GM12878 (cell line): ENCODE results near the gene MRPL55. TPM values are rescaled to one million over a fixed set of nuclear protein-coding genes. Genes with fewer than 3 reads are reported as not detected.

Experiments
- ATAC-seq: fragments of 200-7000 bp; cut with Tn5 transposase; 3 replicates; pipeline ENCODE4 v1.9.1; 2020; ENCODE audit warnings: mild to moderate bottlenecking, moderate library complexity
- BruUV-seq: library from RNA; stranded (reverse); fragments of 400-500 nt; replicated peaks from 2 replicates; lab custom pipeline; 2021; lab: Mats Ljungman, UMichigan
- CTCF ChIA-PET: fragments of 300-600 bp; sonication (Branson Sonifier 250); formaldehyde crosslinking; extraction: SDS; loops from one replicate; lab custom pipeline; 2021; ENCODE audit warnings: inconsistent platforms; lab: Yijun Ruan, JAX
- POLR2A ChIA-PET: fragments of 350-600 bp; formaldehyde crosslinking; extraction: SDS; loops from one replicate; lab custom pipeline; 2021; ENCODE audit warnings: inconsistent platforms; lab: Charles Lee
- RAD21 ChIA-PET: fragments of 300-600 bp; sonication (Branson Sonifier 250); formaldehyde crosslinking; loops from one replicate; lab custom pipeline; 2023; ENCODE audit warnings: antibody characterized with exemption; ENCODE audit not compliant: unreplicated experiment; lab: Charles Lee
- SMC1A ChIA-PET: fragments of 300-600 bp; sonication (Branson Sonifier 250); formaldehyde crosslinking; loops from one replicate; lab custom pipeline; 2023; ENCODE audit not compliant: unreplicated experiment, uncharacterized antibody; lab: Charles Lee
- DNase-seq: peaks from one replicate; pipeline ENCODE4 v3.0.0-alpha.2; 2011; ENCODE audit warnings: low read depth, low spot score
- FAIRE-seq: peaks from 3 replicates; lab custom pipeline; 2011; peaks lifted over from hg19 to GRCh38; lab: Jason Lieb, UNC
- H2AFZ ChIP-seq: 2 replicates; pipeline ENCODE4 v1.6.0; 2011; ENCODE audit warnings: low read depth, low read length, control low read depth; ENCODE audit not compliant: control insufficient read depth
- H3K27ac ChIP-seq: 2 replicates; pipeline ENCODE4 v1.5.1; 2011; ENCODE audit warnings: control low read depth; ENCODE audit not compliant: control insufficient read depth, insufficient read depth
- H3K27me3 ChIP-seq, 2 experiments: replicated peaks in 1 of 2; 2 replicates each; pipeline versions ENCODE4 v1.6.0 to v1.6.1; 2011; ENCODE audit warnings: low read length in 1 of 2; ENCODE audit not compliant: control insufficient read depth in 2 of 2, insufficient read depth in 2 of 2
- H3K36me3 ChIP-seq, 2 experiments: 2 replicates each; pipeline ENCODE4 v1.5.1; 2011; ENCODE audit warnings: low read length in 1 of 2; ENCODE audit not compliant: control insufficient read depth in 2 of 2, insufficient read depth in 2 of 2
- H3K4me1 ChIP-seq: 2 replicates; pipeline ENCODE4 v1.6.1; 2011; ENCODE audit warnings: mild to moderate bottlenecking, low read length, moderate library complexity, mixed read lengths; ENCODE audit not compliant: control insufficient read depth, insufficient read depth
- H3K4me2 ChIP-seq: 2 replicates; pipeline ENCODE4 v1.6.0; 2011; ENCODE audit warnings: control low read depth; ENCODE audit not compliant: control insufficient read depth, insufficient read depth
- H3K4me3 ChIP-seq: fragments of 200-600 bp; sonication (generic); 2 replicates; pipeline ENCODE4 v1.5.1; 2016
- H3K79me2 ChIP-seq: 2 replicates; pipeline ENCODE4 v1.6.0; 2011; ENCODE audit warnings: low read length; ENCODE audit not compliant: control insufficient read depth, insufficient read depth
- H3K9ac ChIP-seq: 2 replicates; pipeline ENCODE4 v1.8.0; 2011; ENCODE audit warnings: low read length, control low read depth, mixed read lengths; ENCODE audit not compliant: control insufficient read depth, insufficient read depth
- H3K9me3 ChIP-seq: replicated peaks from 3 replicates; pipeline ENCODE4 v1.5.1; 2011; ENCODE audit warnings: mild to moderate bottlenecking, low read length; ENCODE audit not compliant: control insufficient read depth, insufficient read depth
- H4K20me1 ChIP-seq: 2 replicates; pipeline ENCODE4 v1.6.0; 2011; ENCODE audit not compliant: control insufficient read depth, insufficient read depth
- BCLAF1 ChIP-seq: fragments of 450-650 bp; IDR thresholded peaks from 2 replicates; pipeline ENCODE4 v1.6.1; 2017; ENCODE audit warnings: antibody characterized with exemption, mild to moderate bottlenecking, moderate library complexity
- DPF2 ChIP-seq: fragments of 450-650 bp; IDR thresholded peaks from 2 replicates; pipeline ENCODE4 v1.6.1; 2017; ENCODE audit warnings: mild to moderate bottlenecking
- ELK1 ChIP-seq: IDR thresholded peaks from 2 replicates; pipeline ENCODE4 v1.6.1; 2012; ENCODE audit warnings: low read depth, low read length, improper control_type of control experiment
- IKZF1 ChIP-seq: fragments of 450-650 bp; conservative IDR thresholded peaks from 2 replicates; pipeline ENCODE4 v1.6.1; 2017; ENCODE audit warnings: antibody characterized with exemption, mild to moderate bottlenecking
- IRF5 ChIP-seq: fragments of 450-650 bp; IDR thresholded peaks from 2 replicates; pipeline ENCODE4 v1.6.1; 2017; ENCODE audit warnings: borderline replicate concordance
- MTA2 ChIP-seq: fragments of 450-650 bp; IDR thresholded peaks from 2 replicates; pipeline ENCODE4 v1.6.1; 2016; ENCODE audit warnings: low read depth, mild to moderate bottlenecking, moderate library complexity
- NKRF ChIP-seq: fragments of 450-650 bp; conservative IDR thresholded peaks from 2 replicates; pipeline ENCODE4 v1.6.1; 2017; ENCODE audit warnings: mild to moderate bottlenecking, moderate library complexity
- RB1 ChIP-seq: fragments of 450-650 bp; formaldehyde crosslinking; IDR thresholded peaks from 2 replicates; pipeline ENCODE4 v1.6.1; 2017; ENCODE audit warnings: mild to moderate bottlenecking, borderline replicate concordance
- SIN3A ChIP-seq: IDR thresholded peaks from 2 replicates; pipeline ENCODE4 v1.6.1; 2012; ENCODE audit warnings: low read depth, low read length, improper control_type of control experiment
- STAT1 ChIP-seq: fragments of 450-650 bp; conservative IDR thresholded peaks from 2 replicates; pipeline ENCODE4 v1.6.1; 2014; ENCODE audit warnings: antibody characterized with exemption, mild to moderate bottlenecking
- ZNF274 ChIP-seq: IDR thresholded peaks from one replicate; pipeline ENCODE4 v1.8.0; 2011; ENCODE audit not compliant: insufficient read length, insufficient read depth
- ZSCAN29 ChIP-seq: fragments of 450-650 bp; IDR thresholded peaks from 2 replicates; pipeline ENCODE4 v1.6.1; 2017; ENCODE audit warnings: mild to moderate bottlenecking, moderate library complexity
- WGBS: methylation state at CpG from one replicate; pipeline ENCODE4 v1.1.6; 2016; ENCODE audit warnings: low lambda C conversion rate; ENCODE audit not compliant: insufficient replicate concordance, insufficient coverage; ENCODE audit errors: missing lambda C conversion rate; 5-methylcytosine and 5-hydroxymethylcytosine counted together
- in situ Hi-C: fragments of 300-500 bp; cut with MboI; formaldehyde crosslinking; loops from 9 replicates; pipeline ENCODE4 v1.14.3; 2018; ENCODE audit warnings: mixed read lengths
- intact Hi-C: fragments of 100-400 bp; cut with micrococcal nuclease; formaldehyde crosslinking; loops from one replicate; pipeline ENCODE4 v1.14.2; 2022; ENCODE audit not compliant: unreplicated experiment
- polyA plus RNA-seq, 11 experiments: library from polyadenylated mRNA; depleted of rRNA in 4 of 11; unstranded in 6 of 11; stranded (reverse) in 5 of 11; fragments of >200 nt; fragmentation: Nextera tagmentation in 4 of 11; fragmentation: Illumina TruSeq in 1 of 11; extraction: Ambion mirVana in 4 of 11; extraction: Trizol in 1 of 11; gene quantifications; 1 replicate in 1 of 11; 2 replicates in 10 of 11; pipeline versions ENCODE4 v1.2.1 to v1.2.3, GENCODE V29; 2011 to 2016; ENCODE audit warnings: inconsistent platforms in 2 of 11, missing spikeins in 2 of 11, low read depth in 1 of 11
- total RNA-seq, 4 experiments: library from RNA; depleted of rRNA in 3 of 4; stranded (reverse); fragments of >200 nt in 3 of 4; fragmentation: Illumina TruSeq in 1 of 4; extraction: Trizol in 1 of 4; gene quantifications; 2 replicates each; pipeline versions ENCODE4 v1.2.1 to v1.2.3, GENCODE V29; 2013 to 2021
- TF ChIP-seq, protein P1 (sequence below): IDR thresholded peaks from 2 replicates; pipeline ENCODE4 v1.6.1; 2011; ENCODE audit warnings: low read depth, low read length, improper control_type of control experiment, borderline replicate concordance
- TF ChIP-seq, protein P2 (sequence below): fragments of 450-650 bp; IDR thresholded peaks from 2 replicates; pipeline ENCODE4 v1.6.1; 2014; ENCODE audit warnings: mild to moderate bottlenecking

Gene MRPL55
- total and polyA plus RNA-seq, 10 of the 15 experiments (the other 5 are each of a cell fraction or from before 2014, with no cell fraction given), result 15.1 to 143 (median 55.8) TPM

DNA sequence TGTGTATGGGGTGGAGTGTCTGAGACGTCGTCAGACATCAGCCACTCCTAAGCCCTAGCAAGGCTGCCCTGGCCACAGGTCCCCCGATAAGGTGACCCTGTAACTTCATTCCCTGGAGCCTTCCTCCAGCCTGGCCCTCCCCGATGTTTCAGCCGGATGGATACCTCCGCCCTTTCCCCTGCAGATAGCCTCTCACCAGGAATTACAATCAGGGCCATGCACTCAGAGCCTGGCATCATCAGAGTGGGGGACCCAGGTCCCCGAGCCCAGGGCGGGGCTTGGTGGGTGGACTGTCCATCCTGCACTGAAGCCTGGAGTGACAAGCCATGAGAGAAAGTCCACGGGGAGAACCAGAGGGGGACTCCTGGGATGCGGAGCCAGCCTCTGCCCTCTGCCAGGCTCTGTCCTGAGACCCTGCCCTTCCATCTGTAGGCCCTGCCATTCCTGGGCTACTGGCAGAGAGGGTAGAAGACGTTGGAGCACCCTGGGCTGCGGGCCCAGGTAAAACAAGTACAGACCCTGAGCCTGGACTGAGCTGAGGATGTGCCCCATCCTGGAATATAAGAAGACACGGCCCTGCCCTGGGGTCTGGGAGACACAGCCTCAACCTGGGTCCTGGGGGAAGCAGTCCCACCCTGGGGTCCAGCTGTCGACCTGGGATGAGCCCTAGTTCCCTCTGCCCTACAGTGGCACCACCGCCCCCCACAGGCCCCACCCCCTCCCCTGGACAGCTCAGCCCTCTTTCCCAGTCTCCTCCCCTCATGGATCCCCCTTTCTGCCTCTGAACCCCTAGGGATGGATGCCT, 43.4 kb downstream of the MRPL55 start:
- no peak overlapping the region for H3K9ac ChIP-seq
- 36% methylated on average over 14 of the region's 15 CpGs for WGBS
- no peaks in the 10 kb centered on the region for H3K4me1 ChIP-seq
- TF ChIP-seq NKRF (no peak), SIN3A (no peak), DPF2 (no peak), IKZF1 (no peak), MTA2 (no peak), ZNF274 (no peak), STAT1 (no peak), BCLAF1 (no peak), IRF5 (no peak), ELK1 (no peak), ZSCAN29 (no peak), RB1 (no peak)
- TF ChIP-seq, protein P1, sequence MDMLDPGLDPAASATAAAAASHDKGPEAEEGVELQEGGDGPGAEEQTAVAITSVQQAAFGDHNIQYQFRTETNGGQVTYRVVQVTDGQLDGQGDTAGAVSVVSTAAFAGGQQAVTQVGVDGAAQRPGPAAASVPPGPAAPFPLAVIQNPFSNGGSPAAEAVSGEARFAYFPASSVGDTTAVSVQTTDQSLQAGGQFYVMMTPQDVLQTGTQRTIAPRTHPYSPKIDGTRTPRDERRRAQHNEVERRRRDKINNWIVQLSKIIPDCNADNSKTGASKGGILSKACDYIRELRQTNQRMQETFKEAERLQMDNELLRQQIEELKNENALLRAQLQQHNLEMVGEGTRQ, result no peak
- TF ChIP-seq, protein P2, sequence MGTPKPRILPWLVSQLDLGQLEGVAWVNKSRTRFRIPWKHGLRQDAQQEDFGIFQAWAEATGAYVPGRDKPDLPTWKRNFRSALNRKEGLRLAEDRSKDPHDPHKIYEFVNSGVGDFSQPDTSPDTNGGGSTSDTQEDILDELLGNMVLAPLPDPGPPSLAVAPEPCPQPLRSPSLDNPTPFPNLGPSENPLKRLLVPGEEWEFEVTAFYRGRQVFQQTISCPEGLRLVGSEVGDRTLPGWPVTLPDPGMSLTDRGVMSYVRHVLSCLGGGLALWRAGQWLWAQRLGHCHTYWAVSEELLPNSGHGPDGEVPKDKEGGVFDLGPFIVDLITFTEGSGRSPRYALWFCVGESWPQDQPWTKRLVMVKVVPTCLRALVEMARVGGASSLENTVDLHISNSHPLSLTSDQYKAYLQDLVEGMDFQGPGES, result no peak

More for the DNA sequence above, 43.4 kb downstream of the MRPL55 start:
- Histone ChIP-seq H3K4me2 (no peak overlapping the region), H3K27me3 (no peaks in the 10 kb centered on the region), H2AFZ (no peak overlapping the region), H4K20me1 (no peaks in the 10 kb centered on the region), H3K4me3 (no peak overlapping the region), H3K36me3 (no peaks in the 10 kb centered on the region), H3K27ac (no peak overlapping the region), H3K79me2 (no peaks in the 10 kb centered on the region), H3K9me3 (no peaks in the 10 kb centered on the region)
- ChIA-PET POLR2A (no interaction called here), CTCF (no interaction called here), SMC1A (interaction anchor here (0.6 kb wide), 1 partner anchor 454 kb away, joined by 3 read pairs; no protein-coding TSS in a partner anchor), RAD21 (no interaction called here)
- intact Hi-C loops, result no loop called here
- ATAC-seq, result no peak
- no peak for FAIRE-seq
- DNase-seq, result no peak
- BruUV-seq, result no TSS peak
- in situ Hi-C loops, result no loop called here
